ENCODE measurements around the gene IL17RE. TPM values are rescaled to one million over a fixed set of nuclear protein-coding genes. Genes with fewer than 3 reads are reported as not detected.

Gene IL17RE
- total and polyA plus RNA-seq, 2 experiments from 2014 or later, result 1.1 to 3.4 TPM

DNA sequence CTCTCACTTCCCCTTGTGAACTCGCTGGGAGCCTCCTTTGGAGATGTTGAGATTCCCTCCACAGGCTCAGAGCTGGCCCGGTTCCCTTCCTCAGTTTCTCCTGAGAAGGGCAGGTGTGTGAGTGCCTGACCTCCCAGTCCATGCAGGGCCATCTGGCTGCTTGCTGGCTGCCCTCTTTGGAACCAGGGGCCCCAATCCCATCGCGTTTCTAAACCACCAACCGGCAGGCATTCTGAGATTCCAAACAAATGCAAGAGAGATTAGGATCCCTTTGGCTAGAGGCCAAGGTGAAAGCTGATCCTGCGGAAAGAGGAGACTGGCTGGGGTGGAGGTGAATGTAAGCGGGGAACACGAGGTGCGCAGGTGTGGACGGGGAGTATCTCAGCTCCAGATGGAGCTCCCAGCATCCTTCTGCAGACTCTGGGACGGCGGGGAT is 52.4 kb downstream of the IL17RE start:
- Mint-ChIP-seq H3K4me1 (peaks cover 32% of the 10 kb centered on the region), H3K27ac (no peak overlapping the region), H3K9me3 (no peaks in the 10 kb centered on the region), H3K27me3 (ENCODE audit: insufficient read depth, low read depth, poor library complexity) (peaks cover 11% of the 10 kb centered on the region), H3K36me3 (ENCODE audit: low read depth) (peaks cover 3% of the 10 kb centered on the region; the same call in 1 of the 3 replicates), H3K4me3 (peak overlapping the region; percentile 19; the same call in 1 of the 3 replicates)
- H2AFZ ChIP-seq, result no peak overlapping the region
- no peaks in the 10 kb centered on the region for H3K36me3 ChIP-seq (ENCODE audit: insufficient read depth)
- TF ChIP-seq NANOG (IDR thresholded peaks at IDR 0.05; ENCODE audit: borderline replicate concordance), result no peak
- TF ChIP-seq EZH2 (IDR thresholded peaks at IDR 0.05; ENCODE audit: low read depth, unreplicated experiment), result no peak
- no peak for TF ChIP-seq JUNB (IDR thresholded peaks at IDR 0.05; ENCODE audit: unreplicated experiment)
- TF ChIP-seq, protein P1, sequence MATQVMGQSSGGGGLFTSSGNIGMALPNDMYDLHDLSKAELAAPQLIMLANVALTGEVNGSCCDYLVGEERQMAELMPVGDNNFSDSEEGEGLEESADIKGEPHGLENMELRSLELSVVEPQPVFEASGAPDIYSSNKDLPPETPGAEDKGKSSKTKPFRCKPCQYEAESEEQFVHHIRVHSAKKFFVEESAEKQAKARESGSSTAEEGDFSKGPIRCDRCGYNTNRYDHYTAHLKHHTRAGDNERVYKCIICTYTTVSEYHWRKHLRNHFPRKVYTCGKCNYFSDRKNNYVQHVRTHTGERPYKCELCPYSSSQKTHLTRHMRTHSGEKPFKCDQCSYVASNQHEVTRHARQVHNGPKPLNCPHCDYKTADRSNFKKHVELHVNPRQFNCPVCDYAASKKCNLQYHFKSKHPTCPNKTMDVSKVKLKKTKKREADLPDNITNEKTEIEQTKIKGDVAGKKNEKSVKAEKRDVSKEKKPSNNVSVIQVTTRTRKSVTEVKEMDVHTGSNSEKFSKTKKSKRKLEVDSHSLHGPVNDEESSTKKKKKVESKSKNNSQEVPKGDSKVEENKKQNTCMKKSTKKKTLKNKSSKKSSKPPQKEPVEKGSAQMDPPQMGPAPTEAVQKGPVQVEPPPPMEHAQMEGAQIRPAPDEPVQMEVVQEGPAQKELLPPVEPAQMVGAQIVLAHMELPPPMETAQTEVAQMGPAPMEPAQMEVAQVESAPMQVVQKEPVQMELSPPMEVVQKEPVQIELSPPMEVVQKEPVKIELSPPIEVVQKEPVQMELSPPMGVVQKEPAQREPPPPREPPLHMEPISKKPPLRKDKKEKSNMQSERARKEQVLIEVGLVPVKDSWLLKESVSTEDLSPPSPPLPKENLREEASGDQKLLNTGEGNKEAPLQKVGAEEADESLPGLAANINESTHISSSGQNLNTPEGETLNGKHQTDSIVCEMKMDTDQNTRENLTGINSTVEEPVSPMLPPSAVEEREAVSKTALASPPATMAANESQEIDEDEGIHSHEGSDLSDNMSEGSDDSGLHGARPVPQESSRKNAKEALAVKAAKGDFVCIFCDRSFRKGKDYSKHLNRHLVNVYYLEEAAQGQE (IDR thresholded peaks at IDR 0.05; ENCODE audit: unreplicated experiment), result no peak
- no peak for TF ChIP-seq STAT1 (IDR thresholded peaks at IDR 0.05; ENCODE audit: unreplicated experiment)
- no peak for TF ChIP-seq CREB1 (CRISPR knock-in tag; IDR thresholded peaks at IDR 0.05; ENCODE audit: low read depth)
- TF ChIP-seq, protein P2, sequence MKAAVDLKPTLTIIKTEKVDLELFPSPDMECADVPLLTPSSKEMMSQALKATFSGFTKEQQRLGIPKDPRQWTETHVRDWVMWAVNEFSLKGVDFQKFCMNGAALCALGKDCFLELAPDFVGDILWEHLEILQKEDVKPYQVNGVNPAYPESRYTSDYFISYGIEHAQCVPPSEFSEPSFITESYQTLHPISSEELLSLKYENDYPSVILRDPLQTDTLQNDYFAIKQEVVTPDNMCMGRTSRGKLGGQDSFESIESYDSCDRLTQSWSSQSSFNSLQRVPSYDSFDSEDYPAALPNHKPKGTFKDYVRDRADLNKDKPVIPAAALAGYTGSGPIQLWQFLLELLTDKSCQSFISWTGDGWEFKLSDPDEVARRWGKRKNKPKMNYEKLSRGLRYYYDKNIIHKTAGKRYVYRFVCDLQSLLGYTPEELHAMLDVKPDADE (IDR thresholded peaks at IDR 0.05), result no peak
- no peak for TF ChIP-seq ZNF331 (CRISPR knock-in tag; IDR thresholded peaks at IDR 0.05; ENCODE audit: low read depth)
- TF ChIP-seq ZNF114 (CRISPR knock-in tag; IDR thresholded peaks at IDR 0.05), result no peak
- TF ChIP-seq, protein P3, sequence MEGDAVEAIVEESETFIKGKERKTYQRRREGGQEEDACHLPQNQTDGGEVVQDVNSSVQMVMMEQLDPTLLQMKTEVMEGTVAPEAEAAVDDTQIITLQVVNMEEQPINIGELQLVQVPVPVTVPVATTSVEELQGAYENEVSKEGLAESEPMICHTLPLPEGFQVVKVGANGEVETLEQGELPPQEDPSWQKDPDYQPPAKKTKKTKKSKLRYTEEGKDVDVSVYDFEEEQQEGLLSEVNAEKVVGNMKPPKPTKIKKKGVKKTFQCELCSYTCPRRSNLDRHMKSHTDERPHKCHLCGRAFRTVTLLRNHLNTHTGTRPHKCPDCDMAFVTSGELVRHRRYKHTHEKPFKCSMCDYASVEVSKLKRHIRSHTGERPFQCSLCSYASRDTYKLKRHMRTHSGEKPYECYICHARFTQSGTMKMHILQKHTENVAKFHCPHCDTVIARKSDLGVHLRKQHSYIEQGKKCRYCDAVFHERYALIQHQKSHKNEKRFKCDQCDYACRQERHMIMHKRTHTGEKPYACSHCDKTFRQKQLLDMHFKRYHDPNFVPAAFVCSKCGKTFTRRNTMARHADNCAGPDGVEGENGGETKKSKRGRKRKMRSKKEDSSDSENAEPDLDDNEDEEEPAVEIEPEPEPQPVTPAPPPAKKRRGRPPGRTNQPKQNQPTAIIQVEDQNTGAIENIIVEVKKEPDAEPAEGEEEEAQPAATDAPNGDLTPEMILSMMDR (conservative IDR thresholded peaks at IDR 0.05; ENCODE audit: low read depth in 2 of 2), result no peak
- TF ChIP-seq, protein P4, sequence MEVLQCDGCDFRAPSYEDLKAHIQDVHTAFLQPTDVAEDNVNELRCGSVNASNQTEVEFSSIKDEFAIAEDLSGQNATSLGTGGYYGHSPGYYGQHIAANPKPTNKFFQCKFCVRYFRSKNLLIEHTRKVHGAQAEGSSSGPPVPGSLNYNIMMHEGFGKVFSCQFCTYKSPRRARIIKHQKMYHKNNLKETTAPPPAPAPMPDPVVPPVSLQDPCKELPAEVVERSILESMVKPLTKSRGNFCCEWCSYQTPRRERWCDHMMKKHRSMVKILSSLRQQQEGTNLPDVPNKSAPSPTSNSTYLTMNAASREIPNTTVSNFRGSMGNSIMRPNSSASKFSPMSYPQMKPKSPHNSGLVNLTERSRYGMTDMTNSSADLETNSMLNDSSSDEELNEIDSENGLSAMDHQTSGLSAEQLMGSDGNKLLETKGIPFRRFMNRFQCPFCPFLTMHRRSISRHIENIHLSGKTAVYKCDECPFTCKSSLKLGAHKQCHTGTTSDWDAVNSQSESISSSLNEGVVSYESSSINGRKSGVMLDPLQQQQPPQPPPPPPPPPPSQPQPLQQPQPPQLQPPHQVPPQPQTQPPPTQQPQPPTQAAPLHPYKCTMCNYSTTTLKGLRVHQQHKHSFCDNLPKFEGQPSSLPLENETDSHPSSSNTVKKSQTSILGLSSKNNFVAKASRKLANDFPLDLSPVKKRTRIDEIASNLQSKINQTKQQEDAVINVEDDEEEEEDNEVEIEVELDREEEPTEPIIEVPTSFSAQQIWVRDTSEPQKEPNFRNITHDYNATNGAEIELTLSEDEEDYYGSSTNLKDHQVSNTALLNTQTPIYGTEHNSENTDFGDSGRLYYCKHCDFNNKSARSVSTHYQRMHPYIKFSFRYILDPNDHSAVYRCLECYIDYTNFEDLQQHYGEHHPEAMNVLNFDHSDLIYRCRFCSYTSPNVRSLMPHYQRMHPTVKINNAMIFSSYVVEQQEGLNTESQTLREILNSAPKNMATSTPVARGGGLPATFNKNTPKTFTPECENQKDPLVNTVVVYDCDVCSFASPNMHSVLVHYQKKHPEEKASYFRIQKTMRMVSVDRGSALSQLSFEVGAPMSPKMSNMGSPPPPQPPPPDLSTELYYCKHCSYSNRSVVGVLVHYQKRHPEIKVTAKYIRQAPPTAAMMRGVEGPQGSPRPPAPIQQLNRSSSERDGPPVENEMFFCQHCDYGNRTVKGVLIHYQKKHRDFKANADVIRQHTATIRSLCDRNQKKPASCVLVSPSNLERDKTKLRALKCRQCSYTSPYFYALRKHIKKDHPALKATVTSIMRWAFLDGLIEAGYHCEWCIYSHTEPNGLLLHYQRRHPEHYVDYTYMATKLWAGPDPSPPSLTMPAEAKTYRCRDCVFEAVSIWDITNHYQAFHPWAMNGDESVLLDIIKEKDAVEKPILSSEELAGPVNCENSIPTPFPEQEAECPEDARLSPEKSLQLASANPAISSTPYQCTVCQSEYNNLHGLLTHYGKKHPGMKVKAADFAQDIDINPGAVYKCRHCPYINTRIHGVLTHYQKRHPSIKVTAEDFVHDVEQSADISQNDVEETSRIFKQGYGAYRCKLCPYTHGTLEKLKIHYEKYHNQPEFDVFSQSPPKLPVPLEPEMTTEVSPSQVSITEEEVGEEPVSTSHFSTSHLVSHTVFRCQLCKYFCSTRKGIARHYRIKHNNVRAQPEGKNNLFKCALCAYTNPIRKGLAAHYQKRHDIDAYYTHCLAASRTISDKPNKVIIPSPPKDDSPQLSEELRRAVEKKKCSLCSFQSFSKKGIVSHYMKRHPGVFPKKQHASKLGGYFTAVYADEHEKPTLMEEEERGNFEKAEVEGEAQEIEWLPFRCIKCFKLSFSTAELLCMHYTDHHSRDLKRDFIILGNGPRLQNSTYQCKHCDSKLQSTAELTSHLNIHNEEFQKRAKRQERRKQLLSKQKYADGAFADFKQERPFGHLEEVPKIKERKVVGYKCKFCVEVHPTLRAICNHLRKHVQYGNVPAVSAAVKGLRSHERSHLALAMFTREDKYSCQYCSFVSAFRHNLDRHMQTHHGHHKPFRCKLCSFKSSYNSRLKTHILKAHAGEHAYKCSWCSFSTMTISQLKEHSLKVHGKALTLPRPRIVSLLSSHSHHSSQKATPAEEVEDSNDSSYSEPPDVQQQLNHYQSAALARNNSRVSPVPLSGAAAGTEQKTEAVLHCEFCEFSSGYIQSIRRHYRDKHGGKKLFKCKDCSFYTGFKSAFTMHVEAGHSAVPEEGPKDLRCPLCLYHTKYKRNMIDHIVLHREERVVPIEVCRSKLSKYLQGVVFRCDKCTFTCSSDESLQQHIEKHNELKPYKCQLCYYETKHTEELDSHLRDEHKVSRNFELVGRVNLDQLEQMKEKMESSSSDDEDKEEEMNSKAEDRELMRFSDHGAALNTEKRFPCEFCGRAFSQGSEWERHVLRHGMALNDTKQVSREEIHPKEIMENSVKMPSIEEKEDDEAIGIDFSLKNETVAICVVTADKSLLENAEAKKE (CRISPR knock-in tag; IDR thresholded peaks at IDR 0.05), result no peak
- no peak for TF ChIP-seq POLR2AphosphoS5 (IDR thresholded peaks at IDR 0.05; ENCODE audit: low read depth)
- TF ChIP-seq EZH2phosphoT487 (IDR thresholded peaks at IDR 0.05; ENCODE audit: unreplicated experiment), result no peak
- H3K9me2 ChIP-seq (ENCODE audit: insufficient read depth), result no peaks in the 10 kb centered on the region
- ATAC-seq (peak; percentile 68), DNase-seq (ENCODE audit: low spot score) (peak; percentile 77)
- no peaks in the 10 kb centered on the region for H3K79me2 ChIP-seq (replicated peaks; ENCODE audit: insufficient read depth)
- peaks cover 4% of the 10 kb centered on the region; the same call in 1 of the 2 replicates for H3F3A ChIP-seq (replicated peaks; ENCODE audit: low read depth)
- peaks cover 13% of the 10 kb centered on the region; the same call in 1 of the 2 replicates for H3K27me3 ChIP-seq (ENCODE audit: insufficient read depth)
- no peak overlapping the region for H3K4me3 ChIP-seq
- no peaks in the 10 kb centered on the region; the same call in 1 of the 2 replicates for H4K20me1 ChIP-seq (replicated peaks; ENCODE audit: insufficient read depth)
- peaks cover 17% of the 10 kb centered on the region for H3K4me1 ChIP-seq (ENCODE audit: insufficient read depth)
- H3K4me2 ChIP-seq, result peak overlapping the region; percentile 28
- H3K27ac ChIP-seq (ENCODE audit: low read depth), result no peak overlapping the region
